Aorta (tissue), 5 donors: ENCODE results near the gene R3HDM4. TPM values are rescaled to one million over a fixed set of nuclear protein-coding genes. Genes with fewer than 3 reads are reported as not detected.
A peak's percentile ranks its signal among the peaks of the same experiment; 100 is the strongest.

ENCODE experiments used
- ATAC-seq: fragments of 200-7000 bp; cut with Tn5 transposase; one replicate; pipeline ENCODE4 v1.9.1; 2022; ENCODE audit warnings: moderate library complexity; ENCODE audit not compliant: low FRiP score
- DNase-seq, 2 donors: peaks; one replicate each; pipeline ENCODE4 v3.0.0-alpha.2; 2020
- H3K27ac ChIP-seq, 2 donors: one replicate each; pipeline ENCODE4 v1.5.1; 2013; ENCODE audit warnings: low read length in 2 of 2, mild to moderate bottlenecking in 2 of 2, moderate library complexity in 2 of 2, control low read depth in 1 of 2, inconsistent platforms in 1 of 2, low read depth in 1 of 2
- H3K27me3 ChIP-seq, 2 donors: one replicate each; pipeline ENCODE4 v1.6.1; 2013; ENCODE audit warnings: control low read depth in 1 of 2, low read length in 1 of 2, mild to moderate bottlenecking in 1 of 2, moderate library complexity in 1 of 2; ENCODE audit not compliant: insufficient read depth in 2 of 2, control insufficient read depth in 1 of 2
- H3K36me3 ChIP-seq, 2 donors: one replicate each; pipeline ENCODE4 v1.6.1; 2013; ENCODE audit warnings: control low read depth in 1 of 2, low read length in 1 of 2, mild to moderate bottlenecking in 1 of 2; ENCODE audit not compliant: insufficient read depth in 2 of 2, control insufficient read depth in 1 of 2
- H3K4me1 ChIP-seq, 2 donors: one replicate each; pipeline ENCODE4 v1.6.1; 2013; ENCODE audit warnings: low read length in 2 of 2, control low read depth in 1 of 2, mild to moderate bottlenecking in 1 of 2, moderate library complexity in 1 of 2; ENCODE audit not compliant: insufficient read depth in 2 of 2, control insufficient read depth in 1 of 2
- H3K4me3 ChIP-seq, 2 donors: one replicate each; pipeline ENCODE4 v1.5.1; 2013; ENCODE audit warnings: low read length in 2 of 2, control low read depth in 1 of 2, mild to moderate bottlenecking in 1 of 2
- H3K9me3 ChIP-seq: one replicate; pipeline ENCODE4 v1.6.1; 2013; ENCODE audit warnings: mild to moderate bottlenecking, low read length; ENCODE audit not compliant: control insufficient read depth
- whole genome bisulfite sequencing, 2 donors: extraction: QIAGEN DNeasy Blood & Tissue Kit; methylation state at CpG; one replicate each; pipeline ENCODE4 v1.1.7; 2013; 5-methylcytosine and 5-hydroxymethylcytosine counted together
- intact Hi-C, 2 donors: fragments of 100-400 bp; cut with DNase I; formaldehyde crosslinking; loops; one replicate each; pipeline versions ENCODE4 v1.14.2 to v1.15.0; 2022
- polyA plus RNA-seq, 2 donors: library from polyadenylated mRNA; stranded (reverse); fragments of 200-250 nt; gene quantifications; one replicate each; pipeline ENCODE4 v1.2.3, GENCODE V29; 2013
- total RNA-seq, 2 donors: library from RNA; stranded (reverse); fragmentation: NEBNext Ultra II Directional; extraction: Animal tissue kit (Norgen Biotek cat#: 25700); gene quantifications; one replicate each; pipeline ENCODE4 v1.2.1, GENCODE V29; 2021
- donor health status: healthy with polysubstance abuse.
- donor health status: Bipolar disorder and iron deficiency.
- donor health status: DM: no; HTN: no; CAD: no.
- donor health status: DM: no; HTN: no; CAD: no.
- donor health status: DM: yes; HTN: yes; CAD: no.

The R3HDM4 gene
- total and polyA plus RNA-seq, 4 donors: 19.7 to 43.8 (median 38.9) TPM

- Histone ChIP-seq H3K4me3 (no peak overlapping the region), H3K27me3 (no peaks in the 10 kb centered on the region), H3K9me3 (no peaks in the 10 kb centered on the region), H3K27ac (no peak overlapping the region), H3K4me1 (no peaks in the 10 kb centered on the region), H3K36me3 (no peaks in the 10 kb centered on the region)
- WGBS, 2 donors: 84 to 86% methylated on average over 29 to 30 of the region's 30 CpGs
- DNase-seq (no peak), ATAC-seq (no peak)
- intact Hi-C loops: no loop called here
These were observed 12.5 kb downstream of the R3HDM4 start for GRCh38 chr19:900302-901111.

DNA sequence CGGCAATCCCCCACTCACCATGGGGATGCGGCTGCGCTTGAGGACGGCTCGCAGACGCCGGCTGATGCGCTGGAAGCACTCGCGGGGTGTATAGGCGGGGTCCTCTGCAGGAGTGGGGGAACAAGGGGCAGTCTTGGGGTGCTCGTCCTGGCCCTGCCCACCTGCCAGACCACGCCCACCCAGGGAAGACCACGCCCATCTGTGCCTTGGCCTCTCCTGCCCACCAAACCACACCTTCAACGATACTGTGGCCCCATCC is 13.0 kb downstream of the R3HDM4 start:
- ATAC-seq (no peak), DNase-seq (no peak)
- no peaks in the 10 kb centered on the region for H3K36me3 ChIP-seq
- intact Hi-C loops: no loop called here
- H3K27me3 ChIP-seq: no peaks in the 10 kb centered on the region
- no peak overlapping the region for H3K27ac ChIP-seq
- 90 to 92% methylated on average over 13 to 15 of the region's 15 CpGs for WGBS, 2 donors
- H3K9me3 ChIP-seq: no peaks in the 10 kb centered on the region
- no peak overlapping the region for H3K4me3 ChIP-seq
- no peaks in the 10 kb centered on the region for H3K4me1 ChIP-seq

DNA sequence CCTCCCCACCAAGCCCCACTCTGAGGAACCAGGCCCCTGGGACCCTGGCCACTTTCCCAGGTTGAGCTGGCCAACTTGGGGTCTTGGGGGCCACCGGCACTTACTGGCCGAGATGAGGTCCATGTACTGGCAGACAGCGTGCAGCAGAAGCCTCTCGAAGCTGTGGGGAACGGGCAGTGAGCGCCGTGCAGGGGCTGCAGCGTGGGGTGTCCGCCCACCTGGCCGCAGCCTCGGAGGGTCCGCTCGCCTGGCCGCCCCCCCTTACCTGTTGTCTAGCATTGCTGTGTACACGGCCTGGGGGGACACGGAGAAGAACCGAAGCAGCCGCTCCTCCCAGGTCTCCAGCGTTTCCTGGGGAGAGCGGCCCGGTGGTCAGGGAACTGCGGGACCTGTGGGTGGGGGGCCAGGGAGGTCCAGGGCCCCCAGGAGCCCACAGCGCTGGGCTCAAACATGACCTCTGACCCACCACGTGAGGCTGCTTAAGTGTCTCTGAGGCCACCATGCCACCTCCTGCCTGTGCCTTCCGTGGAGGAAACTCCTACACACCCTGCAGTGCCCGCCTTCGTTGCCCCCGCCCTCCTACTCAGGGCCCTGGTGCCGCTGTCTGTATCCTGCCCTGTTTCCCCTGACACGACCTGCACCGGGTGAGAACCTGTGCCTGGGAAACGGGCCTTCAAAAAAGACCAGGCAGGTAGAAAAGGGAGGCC is 13.5 kb downstream of the R3HDM4 start:
- no peak overlapping the region for H3K27ac ChIP-seq
- H3K36me3 ChIP-seq: no peaks in the 10 kb centered on the region
- DNase-seq (no peak), ATAC-seq (no peak)
- 90% methylated on average over 32 of the region's 32 CpGs for WGBS, 2 donors
- no peaks in the 10 kb centered on the region for H3K27me3 ChIP-seq
- intact Hi-C loops: loop anchor here in 1 of 2 donors (10.0 kb wide), 1 partner anchor 195 kb away; the partner anchor contains the start of gene POLR2E
- no peaks in the 10 kb centered on the region for H3K9me3 ChIP-seq
- H3K4me3 ChIP-seq: no peak overlapping the region
- no peaks in the 10 kb centered on the region for H3K4me1 ChIP-seq

DNA sequence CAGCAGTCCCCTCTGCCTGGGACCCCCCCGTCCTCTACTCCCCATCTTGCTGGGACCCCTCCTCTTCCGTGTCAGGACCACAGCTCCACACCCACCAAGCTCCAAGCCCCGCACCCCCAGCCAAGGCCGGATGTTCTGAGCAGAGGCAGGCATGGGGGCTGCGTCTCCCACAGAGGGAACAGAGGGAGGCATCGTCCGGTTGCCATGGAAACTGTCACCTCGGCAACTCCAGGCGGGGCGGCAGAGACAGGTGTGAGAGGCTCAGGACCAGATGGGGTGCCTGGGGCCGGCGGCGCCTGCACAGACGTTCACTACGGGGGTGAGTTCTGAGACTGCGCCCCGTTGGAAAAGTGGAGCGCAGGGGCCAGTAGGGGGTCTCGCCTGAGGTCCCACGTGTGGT is 14.4 kb downstream of the R3HDM4 start:
- intact Hi-C loops: loop anchor here in 1 of 2 donors (10.0 kb wide), 1 partner anchor 196 kb away; the partner anchor contains the start of gene POLR2E
- no peak for ATAC-seq
- no peak overlapping the region for H3K27ac ChIP-seq
- no peak for DNase-seq
- H3K4me3 ChIP-seq: no peak overlapping the region
- WGBS, 2 donors: 76 to 79% methylated on average over 19 to 20 of the region's 20 CpGs
- H3K36me3 ChIP-seq: no peaks in the 10 kb centered on the region
- H3K9me3 ChIP-seq: no peaks in the 10 kb centered on the region
- H3K27me3 ChIP-seq: no peaks in the 10 kb centered on the region
- H3K4me1 ChIP-seq: no peaks in the 10 kb centered on the region

DNA sequence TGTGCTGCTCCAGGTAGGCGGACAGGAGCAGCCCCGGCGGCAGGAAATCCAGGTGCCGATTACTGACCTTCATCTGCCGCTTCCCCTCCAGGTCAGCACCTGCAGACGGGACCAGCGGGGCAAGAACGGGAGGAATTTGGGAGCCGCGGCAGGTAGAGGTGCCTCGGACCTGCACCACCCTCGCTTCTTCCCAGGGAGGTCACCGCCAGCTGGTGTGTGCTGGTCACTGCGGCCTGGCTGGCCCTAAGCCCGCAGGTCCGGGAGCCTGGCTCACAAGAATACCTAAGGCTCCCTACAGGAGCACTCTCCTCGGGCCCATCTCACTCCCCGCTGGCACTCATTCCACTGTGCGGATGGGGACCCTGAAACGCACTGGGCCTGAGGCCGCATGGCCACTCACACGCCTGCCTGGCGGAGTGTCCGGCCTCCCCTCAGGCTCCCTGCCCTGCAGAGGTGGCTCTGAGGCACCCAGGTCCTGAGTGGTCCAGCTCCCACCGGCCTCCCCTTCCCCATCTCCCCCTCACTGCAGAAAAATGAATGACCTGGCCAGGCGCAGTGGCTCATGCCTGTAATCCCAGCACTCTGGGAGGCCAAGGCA is 15.5 kb downstream of the R3HDM4 start:
- Histone ChIP-seq H3K4me3 (no peak overlapping the region), H3K9me3 (no peaks in the 10 kb centered on the region), H3K27ac (no peak overlapping the region), H3K36me3 (no peaks in the 10 kb centered on the region), H3K4me1 (no peaks in the 10 kb centered on the region), H3K27me3 (no peaks in the 10 kb centered on the region)
- no peak for ATAC-seq
- no peak for DNase-seq
- WGBS, 2 donors: 90 to 93% methylated on average over 25 to 26 of the region's 26 CpGs
- intact Hi-C loops: loop anchor here in 1 of 2 donors (10.0 kb wide), 1 partner anchor 197 kb away; the partner anchor contains the start of gene POLR2E

DNA sequence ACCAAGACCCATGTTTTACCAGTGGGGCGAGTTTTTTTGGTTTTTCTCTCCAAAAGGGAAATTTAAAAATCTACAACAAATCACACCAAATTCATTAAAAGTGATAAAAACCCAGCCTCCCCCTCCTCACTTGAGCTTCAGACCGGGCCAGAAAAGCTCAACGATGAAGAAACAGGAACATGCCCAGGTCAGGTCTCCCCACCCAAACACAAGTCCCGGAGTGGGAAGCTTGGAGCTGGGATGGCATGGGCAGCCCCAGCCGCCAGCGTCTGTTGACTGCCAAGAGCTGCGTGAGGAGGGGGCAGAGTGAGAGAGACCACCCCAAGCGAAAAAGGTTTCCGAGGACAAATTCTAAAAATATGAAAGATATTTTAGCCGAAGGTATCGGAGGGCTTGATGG is 16.0 kb downstream of the R3HDM4 start:
- H3K4me3 ChIP-seq: no peak overlapping the region
- H3K36me3 ChIP-seq: no peaks in the 10 kb centered on the region
- intact Hi-C loops: loop anchor here in 1 of 2 donors (10.0 kb wide), 1 partner anchor 198 kb away; the partner anchor contains the start of gene POLR2E
- H3K27ac ChIP-seq: no peak overlapping the region
- WGBS, 2 donors: 91 to 92% methylated on average over 11 of the region's 11 CpGs
- no peaks in the 10 kb centered on the region for H3K9me3 ChIP-seq
- H3K27me3 ChIP-seq: no peaks in the 10 kb centered on the region
- no peaks in the 10 kb centered on the region for H3K4me1 ChIP-seq
- no peak for ATAC-seq
- no peak for DNase-seq

- 87 to 96% methylated on average over 10 of the region's 10 CpGs for WGBS, 2 donors
- intact Hi-C loops: loop anchor here in 1 of 2 donors (10.0 kb wide), 1 partner anchor 198 kb away; the partner anchor contains the start of gene POLR2E
- H3K4me1 ChIP-seq: no peaks in the 10 kb centered on the region
These were observed 16.6 kb downstream of the R3HDM4 start for GRCh38 chr19:896434-896833.

DNA sequence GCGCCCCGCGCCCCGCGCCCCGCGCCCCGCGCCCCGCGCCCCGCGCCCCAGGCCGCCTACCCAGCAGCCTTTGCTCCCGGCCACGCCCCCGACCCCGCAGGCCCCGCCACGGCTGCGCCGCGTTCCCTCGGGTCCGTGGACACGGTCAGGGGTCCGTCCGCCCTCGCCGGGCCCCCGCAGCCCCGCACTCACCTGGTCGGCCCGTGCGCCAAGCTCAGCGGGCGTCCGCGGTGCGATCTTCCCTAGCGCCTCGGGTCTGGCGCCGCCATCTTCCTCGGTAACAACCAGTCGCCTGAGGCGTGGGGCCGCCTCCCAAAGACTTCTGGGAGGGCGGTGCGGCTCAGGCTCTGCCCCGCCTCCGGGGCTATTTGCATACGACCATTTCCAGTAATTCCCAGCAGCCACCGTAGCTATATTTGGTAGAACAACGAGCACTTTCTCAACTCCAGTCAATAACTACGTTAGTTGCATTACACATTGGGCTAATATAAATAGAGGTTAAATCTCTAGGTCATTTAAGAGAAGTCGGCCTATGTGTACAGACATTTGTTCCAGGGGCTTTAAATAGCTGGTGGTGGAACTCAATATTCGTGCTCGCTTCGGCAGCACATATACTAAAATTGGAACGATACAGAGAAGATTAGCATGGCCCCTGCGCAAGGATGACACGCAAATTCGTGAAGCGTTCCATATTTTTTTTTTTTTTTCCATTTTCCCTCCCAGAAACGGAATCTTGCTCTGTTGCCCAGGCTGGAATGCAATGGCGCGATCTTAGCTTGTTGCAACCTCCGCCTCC is 19.9 kb downstream of the R3HDM4 start, which contains the start of the genes MED16 and RNU6-9:
TSS of gene MED16 (minus strand) at position 294 of the 796 bp plus-strand sequence. CDS start 2,056 bp downstream, outside the sequence.
TSS of gene RNU6-9 (plus strand) at position 591 of the 796 bp plus-strand sequence.
- intact Hi-C loops: loop anchor here in 1 of 2 donors (10.0 kb wide), 1 partner anchor 202 kb away; the partner anchor contains the start of gene POLR2E
- DNase-seq: peak; percentile 95 to 96

More at GRCh38 chr19:896434-896833, 16.6 kb downstream of the R3HDM4 start:
- H3K27ac ChIP-seq: no peak overlapping the region
- ATAC-seq (no peak), DNase-seq (no peak)
- H3K9me3 ChIP-seq: no peaks in the 10 kb centered on the region
- no peak overlapping the region for H3K4me3 ChIP-seq
- H3K36me3 ChIP-seq: no peaks in the 10 kb centered on the region
- H3K27me3 ChIP-seq: no peaks in the 10 kb centered on the region

More for the DNA sequence above, 19.9 kb downstream of the R3HDM4 start, which contains the start of the genes MED16 and RNU6-9:
- ATAC-seq: peak; percentile 95
- Histone ChIP-seq H3K9me3 (no peaks in the 10 kb centered on the region), H3K4me1 (no peaks in the 10 kb centered on the region), H3K36me3 (peaks cover 0 to 4% of the 10 kb centered on the region in 2 donors), H3K27ac (peak within 1 kb of the TSS in 1 of 2 donors; percentile 70), H3K27me3 (no peaks in the 10 kb centered on the region), H3K4me3 (peak within 1 kb of the TSS; percentile 67 to 93)
- WGBS, 2 donors: 0 to 1% methylated on average over 51 to 69 of the region's 69 CpGs
